NOMO-1 (cell line): ENCODE measurements around the gene OR56B4.
"Not testable (repeated sequence)": the region's sequence is repeated elsewhere in the genome, so short reads cannot be mapped to it uniquely, and the experiment has no call there.

Experiments used
- DNase-seq, 2 experiments: peaks; one replicate each; lab custom pipeline; 2025; ENCODE audit not compliant: unreplicated experiment in 2 of 2; lab: John Stamatoyannopoulos, UW

OR56B4 gene

DNA sequence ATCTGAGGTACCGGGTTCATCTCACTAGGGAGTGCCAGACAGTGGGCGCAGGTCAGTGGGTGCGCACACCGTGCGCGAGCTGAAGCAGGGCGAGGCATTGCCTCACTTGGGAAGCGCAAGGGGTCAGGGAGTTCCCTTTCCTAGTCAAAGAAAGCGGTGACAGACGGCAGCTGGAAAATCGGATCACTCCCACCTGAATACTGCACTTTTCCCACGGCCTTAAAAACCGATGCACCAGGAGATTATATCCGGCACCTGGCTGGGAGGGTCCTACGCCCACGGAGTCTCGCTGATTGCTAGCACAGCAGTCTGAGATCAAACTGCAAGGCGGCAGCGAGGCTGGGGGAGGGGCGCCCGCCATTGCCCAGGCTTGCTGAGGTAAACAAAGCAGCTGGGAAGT lies 36.3 kb downstream of the OR56B4 start:
- DNase-seq, result not testable (repeated sequence)

DNA sequence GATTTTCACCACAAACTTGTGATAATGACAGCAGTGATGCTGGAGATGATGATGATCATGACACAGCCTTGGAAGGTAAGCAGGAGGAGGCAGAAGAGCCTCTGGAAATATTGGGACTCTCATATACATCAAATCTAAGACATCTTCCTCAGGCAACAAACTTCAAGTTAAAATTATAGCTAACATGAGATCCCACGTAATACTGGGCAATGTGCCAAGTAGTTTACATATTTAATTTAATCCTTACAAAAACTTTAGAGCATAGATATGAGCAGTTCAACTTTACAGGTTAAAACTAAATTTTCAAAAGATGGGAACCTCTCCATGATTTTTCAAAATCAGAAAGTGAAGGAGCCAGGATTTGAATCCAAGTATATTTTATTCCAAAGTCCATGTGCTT lies 43.6 kb downstream of the OR56B4 start:
- DNase-seq, result no peak

DNA sequence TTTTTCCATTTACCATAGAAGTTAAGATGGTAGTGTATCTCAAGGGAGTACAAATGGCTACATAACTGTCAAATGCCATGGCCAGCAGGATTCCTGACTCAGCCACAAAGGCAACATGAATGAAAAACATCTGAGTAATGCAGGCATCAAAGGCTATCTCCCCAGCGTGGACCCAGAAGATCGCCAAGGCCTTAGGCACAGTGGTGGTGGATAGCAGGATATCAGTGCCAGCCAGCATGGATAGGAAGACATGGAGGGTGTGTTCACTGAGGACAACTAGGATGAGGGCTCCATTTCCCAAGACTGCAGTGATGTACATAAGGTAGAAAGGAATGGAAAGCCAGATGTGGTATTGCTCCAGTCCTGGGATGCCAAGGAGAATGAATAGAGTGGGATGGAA lies 44.6 kb downstream of the OR56B4 start:
- DNase-seq, result no peak

DNA sequence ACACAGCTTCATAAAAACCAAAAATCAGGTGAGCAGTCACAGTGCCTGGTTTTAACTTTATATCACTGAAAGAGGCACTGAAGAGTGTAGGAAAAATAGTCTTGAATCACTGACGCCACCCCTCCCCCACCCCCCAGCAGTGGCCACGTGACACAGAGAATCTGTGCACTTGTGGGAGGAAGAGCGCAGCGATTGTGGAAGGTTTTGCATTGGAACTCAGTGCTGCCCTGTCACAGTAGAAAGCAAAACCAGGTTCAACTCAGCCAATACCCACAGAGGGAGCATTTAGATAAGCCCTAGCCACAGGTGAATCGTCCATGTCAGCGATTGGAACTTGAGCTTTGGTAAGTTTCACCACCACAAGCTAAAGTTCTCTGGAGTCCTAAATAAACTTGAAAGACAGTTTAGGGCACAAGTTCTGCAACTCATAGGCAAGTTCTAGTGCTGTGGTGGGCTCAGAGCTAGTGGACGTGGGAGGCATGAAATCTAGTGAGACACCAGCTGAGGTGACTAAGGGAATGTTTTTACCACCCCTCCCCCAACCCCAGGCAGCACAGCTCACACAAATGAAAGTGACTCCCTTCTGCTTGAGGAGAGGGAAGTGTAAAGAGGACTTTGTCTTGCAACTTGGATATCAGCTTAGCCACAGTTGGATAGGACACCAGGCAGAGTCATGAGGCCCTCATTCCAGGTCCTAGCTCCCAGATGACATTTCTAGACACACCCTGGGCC lies 49.3 kb downstream of the OR56B4 start:
- DNase-seq, result peak; percentile 52 to 53
